Glutamatergic neuron (in vitro differentiated cells): ENCODE data around the gene POLN. TPM values are rescaled to one million over a fixed set of nuclear protein-coding genes. Genes with fewer than 3 reads are reported as not detected.

ENCODE experiments used
- DNase-seq: peaks from one replicate; pipeline ENCODE4 v3.0.0; 2022
- H3K27ac Mint-ChIP-seq: one replicate; pipeline ENCODE4 v1.8.0; 2020; ENCODE audit warnings: mild to moderate bottlenecking, mixed read lengths, inconsistent platforms; ENCODE audit not compliant: unreplicated experiment
- H3K27me3 Mint-ChIP-seq: one replicate; pipeline ENCODE4 v1.8.0; 2020; ENCODE audit warnings: mild to moderate bottlenecking, moderate library complexity, mixed read lengths, inconsistent platforms; ENCODE audit not compliant: unreplicated experiment
- H3K36me3 Mint-ChIP-seq: one replicate; pipeline ENCODE4 v1.8.0; 2020; ENCODE audit warnings: mild to moderate bottlenecking, mixed read lengths, inconsistent platforms; ENCODE audit not compliant: unreplicated experiment
- H3K4me1 Mint-ChIP-seq: one replicate; pipeline ENCODE4 v1.8.0; 2020; ENCODE audit warnings: mild to moderate bottlenecking, low read depth, mixed read lengths, inconsistent platforms; ENCODE audit not compliant: unreplicated experiment
- H3K4me3 Mint-ChIP-seq: one replicate; pipeline ENCODE4 v1.8.0; 2020; ENCODE audit warnings: mild to moderate bottlenecking, mixed read lengths, inconsistent platforms; ENCODE audit not compliant: unreplicated experiment
- H3K9me3 Mint-ChIP-seq: one replicate; pipeline ENCODE4 v1.8.0; 2020; ENCODE audit warnings: mild to moderate bottlenecking, moderate library complexity, mixed read lengths, inconsistent platforms; ENCODE audit not compliant: unreplicated experiment
- total RNA-seq: library from RNA; stranded (reverse); fragmentation: NEBNext Ultra II Directional; extraction: Animal tissue kit (Norgen Biotek cat#: 25700); gene quantifications from one replicate; pipeline ENCODE4 v1.2.1, GENCODE V29; 2021; ENCODE audit not compliant: unreplicated experiment
- TF ChIP-seq, protein P1 (sequence below): fragments of 200-600 bp; sonication (generic); IDR thresholded peaks from one replicate; pipeline ENCODE4 v1.5.0; 2021; ENCODE audit not compliant: partially characterized antibody, unreplicated experiment

Gene POLN
- total RNA-seq, 1 donor from 2014 or later = 6.8 TPM

DNA sequence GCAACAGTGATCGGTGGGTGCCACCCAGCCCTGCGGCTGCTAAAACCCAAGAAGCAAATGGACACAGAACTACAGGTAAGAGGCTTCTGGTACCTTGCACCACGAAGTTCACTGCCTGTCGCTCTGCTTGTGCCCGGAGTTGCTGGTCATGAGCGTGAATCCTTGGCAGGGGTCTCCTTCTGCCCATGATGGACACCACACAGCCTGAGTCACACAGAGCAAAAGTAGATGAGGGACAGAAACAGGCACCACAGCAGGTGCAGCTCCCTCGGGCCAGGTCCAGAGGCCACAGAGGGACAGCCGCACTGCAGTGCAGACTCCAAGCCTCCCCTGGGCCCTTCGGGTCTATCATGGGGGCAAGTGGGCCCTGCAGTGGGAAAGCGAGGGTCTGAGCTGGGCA, 160.4 kb downstream of the POLN start:
- TF ChIP-seq, protein P1, sequence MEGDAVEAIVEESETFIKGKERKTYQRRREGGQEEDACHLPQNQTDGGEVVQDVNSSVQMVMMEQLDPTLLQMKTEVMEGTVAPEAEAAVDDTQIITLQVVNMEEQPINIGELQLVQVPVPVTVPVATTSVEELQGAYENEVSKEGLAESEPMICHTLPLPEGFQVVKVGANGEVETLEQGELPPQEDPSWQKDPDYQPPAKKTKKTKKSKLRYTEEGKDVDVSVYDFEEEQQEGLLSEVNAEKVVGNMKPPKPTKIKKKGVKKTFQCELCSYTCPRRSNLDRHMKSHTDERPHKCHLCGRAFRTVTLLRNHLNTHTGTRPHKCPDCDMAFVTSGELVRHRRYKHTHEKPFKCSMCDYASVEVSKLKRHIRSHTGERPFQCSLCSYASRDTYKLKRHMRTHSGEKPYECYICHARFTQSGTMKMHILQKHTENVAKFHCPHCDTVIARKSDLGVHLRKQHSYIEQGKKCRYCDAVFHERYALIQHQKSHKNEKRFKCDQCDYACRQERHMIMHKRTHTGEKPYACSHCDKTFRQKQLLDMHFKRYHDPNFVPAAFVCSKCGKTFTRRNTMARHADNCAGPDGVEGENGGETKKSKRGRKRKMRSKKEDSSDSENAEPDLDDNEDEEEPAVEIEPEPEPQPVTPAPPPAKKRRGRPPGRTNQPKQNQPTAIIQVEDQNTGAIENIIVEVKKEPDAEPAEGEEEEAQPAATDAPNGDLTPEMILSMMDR = no peak
- no peak for DNase-seq
- H3K9me3 Mint-ChIP-seq = peaks cover 7% of the 10 kb centered on the region

DNA sequence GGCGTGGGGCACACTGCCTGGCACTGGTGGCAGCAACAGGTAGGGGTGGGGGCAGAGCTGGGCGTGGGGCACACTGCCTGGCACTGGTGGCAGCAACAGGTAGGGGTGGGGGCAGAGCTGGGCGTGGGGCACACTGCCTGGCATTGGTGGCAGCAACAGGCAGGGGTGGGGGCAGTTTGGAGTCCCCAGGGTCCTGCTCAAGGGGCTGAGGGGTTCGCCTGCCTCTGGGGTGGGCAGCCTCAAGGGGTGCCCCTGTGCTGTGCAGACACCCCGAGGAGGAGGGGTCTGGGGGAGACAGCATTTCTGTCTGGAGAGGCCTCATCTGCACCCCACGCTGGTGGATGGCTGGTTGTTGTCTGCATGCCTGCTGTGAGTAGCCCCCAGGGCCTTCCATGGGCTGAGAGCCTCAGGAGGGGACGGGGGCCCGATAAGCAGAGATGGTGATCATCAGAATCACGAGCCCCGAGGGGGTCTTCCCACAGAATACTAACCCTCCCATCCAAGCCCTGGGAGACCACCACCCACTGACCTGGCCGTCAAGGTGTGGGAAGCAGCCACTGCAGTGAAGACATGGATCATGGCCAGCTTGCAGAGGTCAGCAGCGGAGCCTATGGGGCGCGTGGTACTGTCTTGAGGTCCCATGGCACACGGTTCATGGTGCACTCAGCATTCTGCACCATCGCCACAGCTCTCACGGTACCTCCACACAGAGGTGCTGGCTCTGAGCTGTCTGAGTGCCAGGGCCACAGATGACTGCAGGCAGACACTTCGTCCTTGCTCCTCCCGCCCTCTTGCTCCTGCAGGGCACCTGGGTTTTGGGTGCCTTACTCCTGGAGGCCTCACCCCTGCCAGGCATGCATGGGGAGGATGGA, 161.3 kb downstream of the POLN start:
- H3K36me3 Mint-ChIP-seq = no peaks in the 10 kb centered on the region
- no peak overlapping the region for H3K27ac Mint-ChIP-seq
- no peak for DNase-seq
- no peaks in the 10 kb centered on the region for H3K4me1 Mint-ChIP-seq
- peaks cover 12% of the 10 kb centered on the region for H3K27me3 Mint-ChIP-seq
- peaks cover 7% of the 10 kb centered on the region for H3K9me3 Mint-ChIP-seq
- H3K4me3 Mint-ChIP-seq = no peak overlapping the region
- TF ChIP-seq, protein P1 = no peak

More for the DNA sequence above, 160.4 kb downstream of the POLN start:
- Mint-ChIP-seq H3K27ac (no peak overlapping the region), H3K4me1 (no peaks in the 10 kb centered on the region), H3K36me3 (no peaks in the 10 kb centered on the region), H3K27me3 (peaks cover 12% of the 10 kb centered on the region), H3K4me3 (no peak overlapping the region)

DNA sequence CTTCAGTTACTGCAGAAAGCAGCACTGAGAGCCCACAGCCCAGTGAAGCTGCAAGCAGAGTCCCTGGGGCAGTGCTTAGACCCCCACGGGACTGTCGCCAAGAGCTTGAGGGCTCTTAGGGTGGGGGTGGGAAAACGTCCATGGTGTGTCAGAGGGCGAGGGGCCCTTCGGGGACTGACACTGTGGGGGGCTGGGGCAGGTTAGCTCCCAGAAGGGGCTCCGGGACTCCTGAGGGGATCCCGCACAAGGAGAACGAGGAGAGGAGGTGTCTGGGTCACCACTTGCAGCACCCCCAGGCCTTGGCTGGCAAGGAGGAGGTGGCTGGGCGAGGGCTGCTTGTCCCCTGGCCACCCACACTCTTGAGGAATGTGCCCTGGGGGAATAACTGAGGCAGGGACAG, 162.0 kb downstream of the POLN start:
- Mint-ChIP-seq H3K9me3 (peaks cover 7% of the 10 kb centered on the region), H3K36me3 (no peaks in the 10 kb centered on the region), H3K4me1 (no peaks in the 10 kb centered on the region), H3K27ac (no peak overlapping the region), H3K4me3 (no peak overlapping the region), H3K27me3 (peaks cover 12% of the 10 kb centered on the region)
- DNase-seq = no peak
- TF ChIP-seq, protein P1 = no peak

DNA sequence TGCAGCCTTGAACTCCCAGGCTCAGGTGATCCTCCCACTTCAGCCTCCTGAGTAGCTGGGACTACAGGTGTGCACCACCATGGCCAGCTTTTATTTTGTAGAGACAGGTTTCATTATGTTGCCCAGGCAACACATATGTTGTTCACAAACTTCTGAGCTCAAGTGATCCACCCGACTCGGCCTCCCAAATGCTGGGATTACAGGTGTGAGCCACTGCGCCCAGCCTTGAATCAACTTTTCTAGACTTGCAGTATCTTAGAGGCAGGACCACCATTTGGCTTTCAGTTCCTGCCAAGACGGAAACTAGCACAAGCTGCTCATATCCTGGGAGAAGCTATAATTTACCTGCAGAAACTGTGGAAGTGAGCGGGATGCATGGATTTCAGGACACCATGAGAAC, 162.9 kb downstream of the POLN start:
- no peaks in the 10 kb centered on the region for H3K36me3 Mint-ChIP-seq
- no peak overlapping the region for H3K4me3 Mint-ChIP-seq
- DNase-seq = no peak
- H3K27me3 Mint-ChIP-seq = peaks cover 8% of the 10 kb centered on the region
- peaks cover 5% of the 10 kb centered on the region for H3K9me3 Mint-ChIP-seq
- H3K27ac Mint-ChIP-seq = no peak overlapping the region
- H3K4me1 Mint-ChIP-seq = no peaks in the 10 kb centered on the region
- TF ChIP-seq, protein P1 = no peak

DNA sequence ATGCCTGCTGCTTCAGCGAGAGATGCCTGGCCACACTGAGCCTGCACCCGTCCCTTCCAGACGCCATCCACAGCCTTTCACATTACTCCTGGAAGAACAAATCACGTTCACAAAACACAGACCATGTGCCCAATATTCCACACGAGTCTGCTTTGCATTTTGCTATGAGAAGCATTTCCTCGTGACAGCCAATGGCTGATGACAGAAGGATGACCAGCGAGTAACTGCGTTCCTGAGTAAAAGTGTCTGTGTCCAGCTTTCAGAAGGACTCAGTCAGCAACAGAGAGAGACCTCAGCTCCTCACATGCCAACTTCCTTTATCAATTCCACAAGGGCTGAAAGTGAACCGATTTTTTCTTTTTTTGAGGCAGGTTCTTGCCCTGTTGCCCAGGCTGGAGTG, 163.3 kb downstream of the POLN start:
- TF ChIP-seq, protein P1 = no peak
- no peaks in the 10 kb centered on the region for H3K36me3 Mint-ChIP-seq
- H3K9me3 Mint-ChIP-seq = peaks cover 5% of the 10 kb centered on the region
- H3K4me1 Mint-ChIP-seq = no peaks in the 10 kb centered on the region
- H3K4me3 Mint-ChIP-seq = no peak overlapping the region
- peaks cover 7% of the 10 kb centered on the region for H3K27me3 Mint-ChIP-seq
- no peak overlapping the region for H3K27ac Mint-ChIP-seq
- DNase-seq = no peak
